NCI-H2196 (cell line): ENCODE data around the gene MYBPC3.

ENCODE experiments used
- DNase-seq: peaks from one replicate; lab custom pipeline; 2025; ENCODE audit not compliant: unreplicated experiment; lab: John Stamatoyannopoulos, UW

MYBPC3 gene

DNA sequence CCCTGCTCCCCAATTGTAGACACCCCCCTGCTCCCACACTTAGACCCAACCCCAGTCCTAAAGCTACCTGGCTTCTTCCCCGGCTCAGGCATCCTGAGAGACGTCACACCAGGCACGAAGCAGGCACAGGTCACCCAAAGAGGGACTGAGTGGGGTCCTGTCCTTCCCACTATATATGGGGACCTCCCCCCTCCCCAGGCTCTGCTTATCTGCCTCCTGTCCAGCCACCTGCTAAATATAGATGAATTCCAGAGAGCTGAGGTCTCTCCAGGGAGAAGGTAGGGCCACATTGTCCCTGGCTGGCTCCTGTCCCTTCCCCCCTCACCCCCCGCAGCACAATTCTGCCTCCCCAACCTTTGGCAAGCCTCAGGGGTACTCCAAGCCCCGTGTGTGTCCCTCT is at the start of gene MYBPC3:
MYBPC3 (minus strand) TSS at position 147 of the 400 bp plus-strand sequence; CDS start at position 92, 55 bp downstream.
- DNase-seq = no peak

DNA sequence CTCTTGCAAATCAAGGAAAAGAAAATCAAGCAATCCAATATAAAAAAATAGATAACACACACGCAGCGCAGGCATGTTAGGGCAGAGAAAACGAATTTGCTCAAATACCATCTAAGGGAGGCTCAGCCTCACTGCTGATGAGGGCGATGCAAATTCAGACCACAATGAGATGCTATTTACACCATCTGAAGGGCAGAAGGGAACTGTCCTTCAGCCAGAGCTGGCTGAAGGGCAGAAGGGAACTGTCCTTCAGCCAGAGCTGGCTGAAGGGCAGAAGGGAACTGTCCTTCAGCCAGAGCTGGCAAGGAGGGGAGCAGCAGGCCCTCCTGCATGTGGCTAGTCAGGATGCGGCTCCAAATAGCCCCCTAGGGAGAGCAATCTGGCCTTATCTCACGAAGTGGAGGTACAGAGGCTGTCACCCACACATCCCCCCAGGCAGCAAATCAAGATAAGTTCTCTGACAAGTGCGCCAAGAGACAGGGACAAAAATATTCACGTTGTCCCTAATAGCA is 48.3 kb upstream of the MYBPC3 start:
- DNase-seq = no peak

DNA sequence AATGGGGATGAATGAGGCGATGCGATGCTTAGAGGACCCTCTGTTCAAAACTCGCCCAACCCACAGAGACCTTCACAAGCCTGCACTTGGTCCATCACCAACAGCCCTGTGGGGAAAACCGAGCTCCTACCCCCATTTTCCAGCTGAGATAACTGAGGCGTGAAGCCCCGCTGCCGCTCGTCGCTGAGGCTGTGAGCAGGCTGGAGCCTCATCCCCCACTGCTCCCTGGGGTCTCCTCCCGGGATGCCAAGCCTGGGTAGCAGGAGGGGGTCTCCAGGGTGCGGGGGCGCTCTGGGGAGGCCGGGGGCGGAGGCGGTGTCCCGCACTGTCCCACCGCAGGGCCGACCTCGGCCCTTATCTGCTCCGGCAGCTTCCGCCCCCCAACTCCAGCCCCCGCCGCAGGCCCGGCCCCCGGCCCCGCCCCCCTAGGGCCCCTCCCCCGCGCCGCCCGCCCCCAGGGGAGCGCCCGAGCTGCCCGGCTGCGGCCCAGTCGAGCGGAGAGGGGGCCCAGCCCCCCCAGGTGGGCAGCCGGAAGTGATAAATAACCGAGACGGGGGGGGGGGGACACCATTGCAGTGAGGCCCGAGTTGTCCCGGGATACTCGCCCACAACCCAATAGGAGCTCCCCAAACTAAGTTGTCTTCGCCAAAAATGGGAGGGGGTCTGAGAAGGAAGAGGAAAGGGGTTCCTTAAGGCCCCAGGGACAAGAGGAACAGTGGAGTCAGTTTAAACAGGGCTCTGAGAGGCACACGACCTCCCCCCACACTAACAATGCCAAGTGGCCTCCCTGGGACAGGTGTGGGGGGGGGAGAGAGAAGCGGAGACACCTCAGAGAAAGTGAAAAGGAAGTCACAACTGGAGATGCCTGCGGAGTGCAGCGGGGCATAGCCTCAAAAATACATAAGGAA is 47.6 kb upstream of the MYBPC3 start:
- no peak for DNase-seq

DNA sequence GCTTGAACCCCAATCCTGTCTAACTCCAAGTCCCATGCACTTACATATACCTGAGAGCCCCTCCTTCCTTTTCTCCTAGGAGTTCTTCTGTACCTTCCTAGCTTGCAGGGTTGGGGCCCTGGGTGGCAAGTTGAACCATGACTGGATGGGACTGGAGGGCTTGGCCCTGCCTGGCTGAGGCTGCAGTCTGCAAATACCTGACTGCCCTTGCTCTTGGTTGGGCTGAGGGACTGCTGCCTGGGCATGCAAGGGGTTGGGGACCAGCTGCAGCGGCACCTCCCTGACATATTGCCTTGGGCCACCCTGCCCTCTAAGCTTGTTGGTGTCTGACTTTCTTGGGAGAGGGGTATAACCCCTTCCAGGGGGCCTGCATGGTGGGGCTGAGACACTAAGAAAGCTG is 46.0 kb upstream of the MYBPC3 start:
- DNase-seq = no peak

DNA sequence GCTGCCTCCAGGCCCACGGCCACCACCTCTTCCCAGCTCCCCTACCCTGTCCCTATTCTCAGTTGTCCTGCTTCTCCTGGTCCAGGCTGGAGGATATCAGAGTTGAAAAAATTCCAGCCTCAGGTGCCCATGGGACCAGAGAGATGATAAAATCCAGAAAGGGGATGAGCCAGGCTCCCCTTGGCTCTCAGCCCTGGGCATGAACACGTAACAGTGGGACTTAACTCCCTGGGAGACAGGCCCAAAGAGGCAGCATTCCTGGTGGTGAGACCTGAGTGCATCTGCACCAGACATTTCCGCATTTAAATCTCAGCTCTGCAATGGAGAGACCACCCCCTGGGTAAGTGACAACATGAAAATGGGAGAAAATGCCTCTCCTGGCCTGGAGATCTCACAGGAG is 45.5 kb upstream of the MYBPC3 start:
- no peak for DNase-seq

DNA sequence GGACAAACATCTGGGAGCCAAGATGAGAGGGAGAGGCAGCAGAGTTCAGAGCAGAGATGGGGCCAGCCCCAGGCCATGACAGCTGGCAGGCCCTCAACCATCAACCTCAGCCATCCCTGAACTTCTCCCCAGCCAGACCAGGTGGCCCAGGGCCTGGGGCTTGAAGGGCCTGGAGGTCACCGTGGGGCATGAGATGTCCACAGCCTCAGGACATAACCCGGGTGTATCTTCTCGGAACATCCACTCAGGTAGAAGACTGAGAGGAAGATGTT is 43.5 kb upstream of the MYBPC3 start:
- no peak for DNase-seq

DNA sequence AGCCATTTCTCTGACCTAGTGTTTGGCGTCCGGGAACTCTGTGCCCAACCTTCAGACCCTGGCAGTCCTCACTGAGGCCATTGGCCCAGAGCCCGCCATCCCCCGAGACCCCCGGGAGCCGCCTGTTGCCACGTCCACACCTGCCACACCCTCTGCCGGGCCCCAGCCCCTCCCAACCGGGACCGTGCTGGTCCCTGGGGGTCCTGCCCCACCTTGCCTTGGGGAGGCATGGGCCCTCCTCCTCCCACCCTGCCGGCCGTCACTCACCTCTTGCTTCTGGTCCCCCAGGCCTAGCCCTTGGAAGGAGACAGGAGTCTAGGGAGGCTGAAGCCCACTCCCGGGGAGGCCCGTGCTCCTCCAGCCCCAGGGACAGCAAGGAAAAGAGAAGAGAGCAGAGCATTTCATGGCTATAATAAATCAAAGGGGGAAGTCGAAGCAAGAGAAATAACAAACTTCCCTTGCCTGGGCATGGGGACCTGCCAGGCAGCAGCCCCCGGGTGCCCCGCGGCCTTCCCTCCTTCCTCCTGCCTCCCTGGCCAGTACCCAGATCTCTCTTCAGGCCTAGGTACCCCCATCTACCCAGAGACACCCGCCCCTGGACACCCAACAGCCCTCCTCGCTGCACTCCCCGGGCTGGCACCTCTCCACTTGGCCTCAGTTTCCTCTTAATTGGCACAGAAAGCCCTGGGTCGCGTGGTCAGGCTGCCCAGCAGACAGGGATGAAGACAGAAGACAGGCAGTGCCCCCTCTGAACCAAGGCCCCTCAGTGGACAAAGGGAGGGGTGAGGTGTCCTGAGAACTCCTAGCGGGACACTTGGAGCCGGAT is 42.9 kb upstream of the MYBPC3 start:
- DNase-seq = no peak

DNA sequence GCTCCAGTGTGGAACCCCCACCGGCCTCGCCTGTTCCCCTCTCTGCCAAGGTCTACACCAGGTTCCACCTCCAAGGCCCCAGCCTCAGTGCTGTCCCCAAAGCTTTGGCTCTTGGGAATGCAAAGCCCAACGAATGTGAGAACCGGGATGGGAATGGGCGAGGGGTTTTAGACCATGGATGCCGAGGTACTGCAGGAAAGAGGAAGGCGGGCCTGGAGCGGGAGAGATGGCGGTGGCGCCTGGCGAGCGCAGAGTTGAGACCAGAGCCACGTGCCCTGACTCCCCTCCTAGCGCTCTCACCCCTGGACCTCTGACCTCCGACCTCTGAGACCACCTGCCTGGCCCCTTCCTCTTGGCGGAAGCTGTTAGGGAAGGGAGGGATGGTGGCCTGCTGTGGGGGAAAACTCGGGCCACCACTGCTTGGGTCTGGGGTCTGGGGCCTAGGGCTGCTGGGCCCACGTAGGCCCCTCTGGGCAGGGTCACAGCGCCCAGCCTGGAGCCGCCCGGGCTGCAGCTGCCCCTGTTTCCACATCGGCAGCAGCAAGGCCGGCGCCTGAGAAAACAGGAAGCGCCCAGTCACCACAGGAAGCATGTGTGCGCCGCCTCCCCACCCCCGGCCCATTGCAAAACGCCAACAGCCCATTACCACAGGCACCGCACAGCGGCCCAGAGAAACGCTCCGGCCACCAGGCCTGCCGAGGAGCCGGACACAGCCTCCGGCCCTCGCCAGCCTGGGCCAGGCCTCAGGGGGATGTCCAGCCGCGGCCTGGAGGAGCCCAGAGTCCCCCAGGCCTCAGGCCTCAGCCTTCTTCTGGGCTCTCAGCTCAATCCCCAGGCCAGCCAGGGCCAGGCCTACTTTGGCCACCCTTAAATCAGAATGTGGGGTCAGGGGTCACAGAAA is 42.1 kb upstream of the MYBPC3 start:
- DNase-seq = no peak

DNA sequence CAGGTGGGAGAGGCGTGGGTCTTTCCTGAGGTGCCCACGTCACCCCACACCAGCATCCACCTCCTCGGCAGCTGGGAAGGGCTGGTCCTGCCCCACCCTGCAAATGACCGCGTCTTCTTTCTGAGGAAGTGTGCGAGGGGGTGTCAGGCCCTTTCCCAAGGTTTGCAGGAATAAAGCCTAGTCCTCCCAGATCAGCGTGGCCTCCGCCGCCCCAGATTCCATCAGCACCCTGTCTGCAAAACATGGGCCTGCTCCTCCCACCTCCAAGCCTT is 41.5 kb upstream of the MYBPC3 start:
- DNase-seq = no peak

DNA sequence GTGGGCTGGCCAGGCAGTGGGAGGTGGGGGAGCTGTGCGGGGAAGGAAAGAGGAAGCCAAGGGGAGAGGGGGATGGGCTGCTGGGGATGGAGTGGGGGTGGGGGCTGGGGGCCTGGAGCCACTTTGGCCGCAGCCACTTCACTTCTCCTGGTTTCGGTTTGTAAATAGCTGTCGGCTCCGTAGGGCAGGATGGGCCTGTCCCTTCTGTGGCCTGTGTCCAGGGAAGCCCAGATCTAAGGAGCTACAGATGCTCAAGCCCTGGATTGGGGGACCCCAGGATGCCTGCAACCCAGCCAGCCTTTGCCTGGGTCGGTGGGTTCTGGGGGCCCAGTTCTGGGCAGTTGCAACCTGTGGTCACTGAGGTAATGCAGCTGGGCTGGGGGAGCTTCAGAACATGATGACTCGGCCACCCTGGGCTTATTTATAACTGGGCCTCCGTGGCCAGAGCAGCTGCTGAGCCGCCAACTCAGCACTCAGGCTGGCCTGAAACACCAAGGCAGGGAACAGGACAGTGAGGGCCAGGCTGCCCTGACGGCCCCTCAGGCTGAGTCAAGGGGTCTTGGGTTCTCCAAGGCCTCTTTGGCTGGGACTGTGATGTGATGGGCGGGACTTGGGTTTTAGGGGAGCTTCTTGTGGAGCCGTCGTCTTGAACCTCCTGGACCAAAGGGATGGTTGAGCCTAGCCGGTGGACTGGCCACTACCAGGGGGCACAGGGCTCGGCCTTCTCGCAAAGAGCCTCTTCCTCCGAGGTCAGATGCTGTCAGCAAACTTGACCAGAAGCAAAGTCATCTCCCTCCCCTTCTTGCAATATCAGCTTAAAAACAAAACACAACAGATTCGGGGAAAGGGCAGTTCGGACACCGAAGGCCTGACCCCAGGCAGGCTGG is 40.9 kb upstream of the MYBPC3 start:
- no peak for DNase-seq

DNA sequence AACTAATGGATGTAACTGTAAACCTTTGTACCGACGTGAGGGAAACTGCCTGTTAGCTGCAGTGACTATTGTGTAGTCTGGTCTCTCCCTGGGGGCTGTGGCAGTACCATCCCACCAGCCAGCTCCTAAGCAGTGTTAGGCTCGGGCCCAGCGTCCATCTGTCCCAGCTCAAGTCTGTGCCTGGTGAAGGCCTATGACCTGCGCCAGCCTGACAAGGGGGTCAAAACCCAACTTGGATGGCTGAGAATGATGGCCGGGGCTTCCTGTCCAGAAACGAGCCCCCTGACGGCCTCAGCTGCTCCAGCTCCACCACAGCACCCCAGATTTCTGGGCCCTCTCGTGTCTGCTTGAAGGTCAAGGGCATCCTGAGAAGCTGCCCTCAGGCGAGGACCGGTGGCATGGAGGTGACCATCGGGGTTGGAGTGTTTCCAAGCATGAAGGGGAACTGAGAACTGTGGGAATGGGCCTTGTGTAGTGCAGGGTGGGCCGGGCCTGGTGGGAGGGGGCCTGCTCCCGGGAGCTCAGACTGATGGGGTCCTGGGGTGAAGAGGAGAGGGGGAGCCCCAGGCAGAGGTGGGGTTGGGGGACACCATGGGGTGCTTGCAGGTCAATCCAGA is 40.2 kb upstream of the MYBPC3 start:
- DNase-seq = no peak

DNA sequence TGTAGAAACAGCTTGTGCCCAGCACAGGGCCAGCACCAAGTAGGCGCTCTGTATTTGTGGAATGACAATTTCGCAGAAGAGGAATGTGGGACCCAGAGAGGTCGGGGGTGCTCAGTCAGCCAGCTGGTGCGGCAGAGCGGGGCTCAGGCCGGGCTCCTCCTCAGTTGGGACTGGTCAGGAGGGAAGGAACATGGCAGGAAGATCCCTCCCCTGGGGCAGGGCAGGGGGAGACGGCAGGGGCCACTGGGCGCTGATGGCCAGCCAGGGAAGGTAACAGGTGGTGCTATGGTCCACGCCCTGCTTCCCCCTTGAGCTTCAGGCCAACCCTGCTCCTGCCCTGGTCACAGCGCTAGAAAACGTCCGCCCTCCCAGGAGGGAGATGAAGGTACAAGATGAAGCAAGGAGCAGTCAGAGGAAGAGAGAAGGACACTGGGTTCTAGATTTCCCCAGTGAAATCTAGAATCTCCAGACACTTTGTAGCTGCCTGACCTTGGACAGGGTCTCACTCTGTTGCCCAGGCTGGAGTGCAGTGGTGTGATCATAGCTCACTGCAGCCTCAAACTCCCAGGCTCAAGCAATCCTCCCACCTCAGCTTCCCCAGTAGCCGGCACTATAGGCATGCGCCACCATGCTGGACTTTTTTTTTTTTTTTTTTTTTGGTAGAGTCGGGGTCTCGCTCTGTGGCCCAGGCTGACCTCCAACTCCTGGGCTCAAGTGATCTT is 39.4 kb upstream of the MYBPC3 start:
- DNase-seq = no peak

DNA sequence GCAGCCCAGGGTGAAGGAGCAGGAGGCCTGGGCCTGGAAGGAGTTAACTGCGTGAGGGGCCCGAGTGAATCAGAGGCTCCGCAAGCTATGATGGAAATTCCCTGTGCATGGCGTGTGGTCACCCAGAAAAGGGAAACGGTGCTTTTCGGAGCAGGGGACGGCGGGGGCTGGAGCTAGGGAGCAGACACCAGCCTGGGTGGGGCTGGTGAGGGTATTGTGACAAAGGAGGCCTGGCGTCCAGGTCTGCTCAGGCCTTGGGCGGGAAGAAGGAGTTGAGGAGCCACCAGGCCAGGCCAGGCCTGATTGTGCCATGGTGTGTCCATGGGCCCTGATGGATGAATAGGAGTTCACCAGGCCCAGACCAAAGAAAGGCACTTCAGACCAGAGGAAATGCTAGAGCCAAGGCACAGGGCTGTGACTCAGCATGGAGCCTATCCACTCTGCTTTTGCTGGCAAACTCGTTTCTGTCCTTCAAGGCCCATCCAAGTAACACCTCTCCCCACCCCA is 38.6 kb upstream of the MYBPC3 start:
- DNase-seq = no peak

DNA sequence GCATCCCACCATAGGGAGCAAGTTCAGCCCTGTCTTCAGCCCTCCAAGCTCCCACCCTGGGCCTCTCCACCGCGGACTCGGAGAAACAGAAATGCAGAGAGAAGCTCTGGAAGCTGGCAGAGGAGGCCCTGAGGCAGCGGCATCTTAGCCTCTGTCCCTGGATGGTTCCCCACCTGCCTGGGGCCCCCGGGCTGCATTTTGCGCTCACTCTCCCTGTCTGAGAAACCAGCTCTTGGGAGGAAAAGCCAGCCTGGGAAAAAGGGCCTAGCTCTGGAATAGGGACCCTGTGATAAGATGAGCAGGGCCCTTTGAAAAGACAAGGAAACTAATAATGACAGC is 37.9 kb upstream of the MYBPC3 start:
- DNase-seq = no peak

DNA sequence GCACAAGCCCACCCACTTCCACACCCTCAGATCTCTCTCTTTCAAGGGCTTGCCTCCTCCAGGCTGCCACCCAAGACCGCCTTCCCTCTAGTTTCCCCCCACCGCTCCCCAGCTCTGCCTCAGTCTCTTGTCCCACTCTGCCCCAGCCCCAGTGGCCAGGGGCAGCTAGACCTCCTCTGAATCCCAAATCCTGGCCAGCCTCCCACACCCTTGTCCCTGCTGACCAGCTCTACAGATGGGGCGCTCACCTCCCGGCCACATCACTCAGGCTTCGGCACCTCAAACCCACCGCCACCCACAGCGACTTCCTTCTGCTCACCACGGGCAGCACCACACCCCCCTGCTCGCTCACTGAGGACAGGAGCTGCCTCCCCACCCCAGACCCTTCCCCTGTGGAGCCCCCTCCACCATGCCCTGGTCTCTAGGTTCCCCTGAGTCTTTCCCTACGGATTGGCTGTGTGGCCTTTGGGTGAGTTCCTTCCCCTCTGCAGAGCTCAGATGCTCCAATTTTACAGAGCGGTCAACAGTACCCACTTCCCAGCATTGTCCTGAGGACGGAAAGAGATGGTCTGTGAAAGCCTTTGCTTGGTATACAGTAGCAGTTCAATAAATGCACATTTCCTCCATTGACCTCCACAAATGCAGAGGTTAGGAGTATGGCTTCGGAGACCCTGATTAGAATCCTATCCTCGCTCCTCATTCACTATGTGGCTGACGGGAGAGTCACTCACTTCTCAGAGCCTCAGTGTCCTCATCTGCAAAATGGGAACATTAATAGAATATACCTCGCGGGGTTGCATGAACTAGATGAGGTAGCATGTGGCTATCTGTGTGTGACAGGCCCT is 37.3 kb upstream of the MYBPC3 start:
- no peak for DNase-seq

DNA sequence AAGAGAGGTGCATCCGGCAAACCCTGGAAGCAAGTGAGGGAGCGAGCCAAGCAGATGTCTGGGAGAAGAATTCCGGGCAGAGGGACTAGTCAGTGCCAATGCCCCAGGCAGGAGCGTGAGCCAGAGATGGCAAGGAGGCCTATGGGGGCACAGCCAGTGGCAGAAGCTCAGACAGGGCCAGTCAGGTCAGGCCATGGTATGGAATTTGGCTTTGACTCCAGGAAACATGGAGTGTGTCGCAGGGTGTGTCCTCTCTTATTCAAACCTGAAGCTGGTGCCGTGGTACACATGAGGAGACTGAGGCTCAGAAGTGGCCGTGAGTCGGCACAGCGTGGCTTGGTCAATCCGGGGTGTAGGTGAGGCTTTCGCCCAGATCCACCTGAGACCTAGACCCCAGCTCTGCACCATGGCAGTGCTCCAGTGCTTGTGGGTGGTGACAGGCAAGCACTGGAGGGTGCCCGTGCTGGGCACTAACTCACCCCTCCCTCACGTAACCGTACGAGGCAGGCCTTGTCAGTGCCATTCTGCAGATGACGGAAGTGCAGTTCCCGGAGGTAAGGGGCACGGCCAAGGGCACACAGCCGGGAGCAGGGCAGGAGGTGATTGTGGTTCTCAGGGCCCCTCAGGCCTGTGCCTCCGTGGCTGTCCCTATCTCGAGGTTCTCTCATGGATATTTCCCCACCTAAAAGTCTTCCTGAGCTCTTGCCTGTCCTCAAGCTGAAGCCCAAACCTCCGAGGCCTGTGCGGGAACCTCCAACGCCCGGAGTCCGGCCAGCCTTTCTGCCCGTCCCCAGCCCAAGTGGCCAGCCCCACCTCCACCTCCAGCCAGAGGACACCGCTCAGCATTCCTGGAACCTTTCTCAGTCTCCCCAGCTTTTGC is 36.4 kb upstream of the MYBPC3 start:
- DNase-seq = no peak

DNA sequence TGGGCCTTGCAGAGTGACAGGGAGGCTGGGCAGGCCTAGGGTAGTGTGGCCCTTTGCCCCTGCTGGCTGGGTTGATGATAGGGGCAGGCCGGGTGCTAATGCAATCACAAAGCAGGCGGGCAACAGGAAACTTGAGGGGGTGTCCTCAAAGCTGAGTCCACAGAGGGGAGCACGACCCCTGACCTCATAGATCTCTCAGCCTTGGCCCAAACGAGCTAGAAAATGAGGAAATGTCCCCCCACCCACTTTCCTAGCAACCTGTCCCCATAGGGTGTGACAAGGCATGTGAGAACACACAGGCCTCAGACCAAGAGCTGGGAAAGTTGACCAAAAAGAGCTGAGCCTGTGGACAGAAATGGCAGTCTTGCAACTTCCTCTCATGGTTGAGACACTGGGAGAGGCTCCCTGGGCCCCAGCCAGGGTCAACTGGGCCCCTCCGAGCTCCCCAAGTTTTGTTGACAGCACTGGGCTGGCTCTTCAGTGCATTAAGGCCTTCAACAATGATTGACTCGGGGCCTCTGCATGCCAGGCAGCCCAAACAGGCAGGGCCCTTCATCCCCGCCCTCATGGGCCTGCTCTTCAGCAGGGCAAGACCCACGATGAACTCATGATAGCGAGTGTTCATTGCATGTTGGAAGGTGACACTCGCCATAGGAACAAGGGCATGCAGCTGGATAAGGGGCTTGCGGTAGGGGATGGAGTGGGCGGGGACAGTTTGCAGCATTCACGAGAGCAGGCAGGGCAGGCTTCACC is 35.6 kb upstream of the MYBPC3 start:
- no peak for DNase-seq
